ENCODE results near the gene YIF1B. TPM values are rescaled to one million over a fixed set of nuclear protein-coding genes. Genes with fewer than 3 reads are reported as not detected.
"Not testable (repeated sequence)": the region's sequence is repeated elsewhere in the genome, so short reads cannot be mapped to it uniquely, and the experiment has no call there.

The YIF1B gene
- total RNA-seq, 1 donor from 2014 or later = 93.3 TPM

DNA sequence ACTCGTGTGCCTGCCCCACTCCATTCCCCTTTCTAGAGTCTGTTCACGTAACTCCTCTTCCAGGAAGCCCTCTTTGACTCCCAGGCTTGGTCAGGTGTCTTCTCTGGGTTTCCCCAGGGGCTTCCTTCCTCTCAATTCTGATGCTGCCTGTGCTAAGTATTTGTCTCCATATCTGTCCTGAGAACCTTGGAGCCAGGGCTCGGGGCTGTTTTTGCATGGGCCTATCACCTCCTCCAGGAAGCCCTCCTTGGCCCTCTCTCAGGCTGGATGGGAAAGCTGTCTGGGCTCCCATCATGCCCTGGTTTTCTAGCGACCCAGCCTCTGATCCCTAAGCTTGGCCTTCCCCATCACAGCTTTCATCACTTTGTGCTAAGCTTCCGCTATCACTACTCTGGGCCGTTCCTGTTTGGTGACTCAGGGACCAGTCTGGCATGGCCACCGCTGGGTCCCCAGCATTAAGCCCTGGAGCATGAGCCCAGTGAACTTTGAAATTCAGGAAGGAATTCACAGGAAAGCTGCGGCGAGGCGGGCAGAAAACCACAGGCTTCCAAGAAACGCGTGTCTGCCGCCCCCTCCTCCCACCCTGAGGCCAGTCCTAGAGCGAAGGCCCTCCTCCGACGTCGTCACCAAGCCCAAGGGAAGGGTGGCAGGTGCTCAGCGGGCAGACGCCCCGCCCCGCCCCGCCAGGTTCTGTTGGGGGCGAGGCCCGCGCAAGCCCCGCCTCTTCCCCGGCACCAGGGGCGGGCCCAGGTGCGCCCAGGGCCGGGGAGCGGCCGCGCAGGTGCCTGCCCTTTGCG lies 51.9 kb downstream of the YIF1B start:
- Mint-ChIP-seq H3K4me1 (ENCODE audit: low read depth) (peaks cover 41% of the 10 kb centered on the region), H3K27ac (ENCODE audit: unreplicated experiment) (peak overlapping the region; percentile 86), H3K9me3 (ENCODE audit: low read depth) (no peaks in the 10 kb centered on the region), H3K36me3 (ENCODE audit: low read depth) (no peaks in the 10 kb centered on the region), H3K27me3 (ENCODE audit: low read depth) (no peaks in the 10 kb centered on the region), H3K4me3 (ENCODE audit: unreplicated experiment) (peak overlapping the region; percentile 66)
- no peak for DNase-seq (ENCODE audit: low spot score)
- TF ChIP-seq, protein P1, sequence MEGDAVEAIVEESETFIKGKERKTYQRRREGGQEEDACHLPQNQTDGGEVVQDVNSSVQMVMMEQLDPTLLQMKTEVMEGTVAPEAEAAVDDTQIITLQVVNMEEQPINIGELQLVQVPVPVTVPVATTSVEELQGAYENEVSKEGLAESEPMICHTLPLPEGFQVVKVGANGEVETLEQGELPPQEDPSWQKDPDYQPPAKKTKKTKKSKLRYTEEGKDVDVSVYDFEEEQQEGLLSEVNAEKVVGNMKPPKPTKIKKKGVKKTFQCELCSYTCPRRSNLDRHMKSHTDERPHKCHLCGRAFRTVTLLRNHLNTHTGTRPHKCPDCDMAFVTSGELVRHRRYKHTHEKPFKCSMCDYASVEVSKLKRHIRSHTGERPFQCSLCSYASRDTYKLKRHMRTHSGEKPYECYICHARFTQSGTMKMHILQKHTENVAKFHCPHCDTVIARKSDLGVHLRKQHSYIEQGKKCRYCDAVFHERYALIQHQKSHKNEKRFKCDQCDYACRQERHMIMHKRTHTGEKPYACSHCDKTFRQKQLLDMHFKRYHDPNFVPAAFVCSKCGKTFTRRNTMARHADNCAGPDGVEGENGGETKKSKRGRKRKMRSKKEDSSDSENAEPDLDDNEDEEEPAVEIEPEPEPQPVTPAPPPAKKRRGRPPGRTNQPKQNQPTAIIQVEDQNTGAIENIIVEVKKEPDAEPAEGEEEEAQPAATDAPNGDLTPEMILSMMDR (IDR thresholded peaks at IDR 0.05) = no peak

DNA sequence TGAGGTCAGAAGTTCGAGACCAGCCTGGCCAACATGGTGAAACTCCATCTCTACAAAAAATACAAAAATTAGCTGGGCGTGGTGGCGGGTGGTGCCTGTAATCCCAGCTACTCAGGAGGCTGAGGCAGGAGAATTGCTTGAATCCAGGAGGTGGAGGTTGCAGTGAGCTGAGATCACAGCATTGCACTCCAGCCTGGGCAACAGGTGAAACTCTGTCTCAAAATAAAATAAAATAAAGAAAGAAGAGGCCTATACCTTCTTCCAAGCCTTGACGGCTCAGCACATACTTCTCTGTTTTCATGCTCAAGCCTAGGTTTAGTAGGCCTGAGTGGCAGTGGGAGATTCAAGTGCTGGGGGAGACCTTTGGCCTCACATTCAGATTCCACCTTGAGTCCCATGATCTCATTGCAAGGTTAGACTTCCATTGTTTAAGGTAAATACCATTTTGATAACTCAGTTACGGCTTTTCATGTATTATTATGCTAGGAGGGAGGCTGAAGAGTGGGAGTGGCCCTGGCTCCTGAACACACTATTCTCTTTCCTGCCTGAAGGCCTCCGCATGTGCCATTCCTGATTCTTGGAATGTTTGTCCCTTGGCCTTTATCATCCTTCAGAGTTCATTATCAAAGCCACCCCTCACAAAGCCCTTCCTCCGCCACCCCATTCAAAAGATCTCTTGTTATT lies 53.0 kb downstream of the YIF1B start:
- DNase-seq (ENCODE audit: low spot score) = no peak
- Mint-ChIP-seq H3K27ac (ENCODE audit: unreplicated experiment) (no peak overlapping the region), H3K9me3 (ENCODE audit: low read depth) (no peaks in the 10 kb centered on the region), H3K36me3 (ENCODE audit: low read depth) (no peaks in the 10 kb centered on the region), H3K4me1 (ENCODE audit: low read depth) (peaks cover 40% of the 10 kb centered on the region), H3K27me3 (ENCODE audit: low read depth) (no peaks in the 10 kb centered on the region), H3K4me3 (ENCODE audit: unreplicated experiment) (no peak overlapping the region)
- TF ChIP-seq, protein P1 (IDR thresholded peaks at IDR 0.05) = no peak

DNA sequence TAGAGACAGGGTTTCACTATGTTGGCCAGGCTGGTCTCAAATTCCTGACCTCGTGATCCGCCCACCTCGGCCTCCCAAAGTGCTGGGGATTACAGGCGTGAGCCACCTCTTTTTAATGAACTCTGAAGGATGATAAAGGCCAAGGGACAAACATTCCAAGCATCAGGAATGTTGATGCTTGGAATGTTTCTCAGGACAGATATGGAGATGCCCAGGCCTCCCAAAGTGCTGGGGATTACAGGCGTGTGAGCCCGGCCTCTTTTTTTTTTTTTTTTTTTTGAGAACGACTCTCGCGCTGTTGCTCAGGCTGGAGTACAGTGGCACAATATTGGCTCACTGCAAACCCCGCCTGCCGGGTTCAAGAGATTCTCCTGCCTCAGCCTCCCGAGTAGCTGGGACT lies 53.8 kb downstream of the YIF1B start:
- H3K36me3 Mint-ChIP-seq (ENCODE audit: low read depth); H3K4me3 Mint-ChIP-seq (ENCODE audit: unreplicated experiment); H3K27me3 Mint-ChIP-seq (ENCODE audit: low read depth); H3K27ac Mint-ChIP-seq (ENCODE audit: unreplicated experiment); H3K9me3 Mint-ChIP-seq (ENCODE audit: low read depth); DNase-seq (ENCODE audit: low spot score): not testable (repeated sequence)
- H3K4me1 Mint-ChIP-seq (ENCODE audit: low read depth) = peaks cover 34% of the 10 kb centered on the region

DNA sequence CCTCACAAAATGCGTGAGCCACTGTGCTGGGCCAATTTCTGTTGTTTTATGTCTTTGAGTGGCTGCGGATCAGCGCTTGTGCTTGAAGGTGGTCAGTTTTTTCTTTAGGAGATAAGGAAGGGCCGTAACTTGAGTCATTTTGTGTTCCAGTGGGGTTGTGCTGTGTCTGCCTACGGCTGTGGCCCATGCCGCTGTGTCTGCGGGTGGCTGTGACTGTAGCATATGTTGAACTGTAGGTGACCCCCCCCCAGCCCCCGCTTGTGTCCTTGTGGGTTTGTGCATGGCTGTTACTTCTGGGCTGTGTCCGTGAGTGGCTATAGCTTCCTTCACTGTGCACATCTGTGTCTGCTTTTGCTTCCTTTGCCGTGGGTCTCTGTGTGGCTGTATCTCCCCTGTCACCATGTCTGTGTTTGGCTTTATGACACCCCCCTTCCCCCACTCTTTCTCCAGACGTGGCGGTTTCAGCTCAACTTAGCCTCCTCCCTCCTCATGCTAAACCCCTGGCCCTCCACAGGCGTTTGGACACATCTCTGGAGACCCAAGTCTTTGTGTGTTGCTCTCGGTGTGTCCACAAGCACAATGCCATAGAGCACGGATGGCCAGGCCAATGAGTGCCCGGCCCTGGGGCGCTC lies 60.2 kb downstream of the YIF1B start:
- no peaks in the 10 kb centered on the region for H3K27me3 Mint-ChIP-seq (ENCODE audit: low read depth)
- peak overlapping the region; percentile 93 for H3K27ac Mint-ChIP-seq (ENCODE audit: unreplicated experiment)
- H3K9me3 Mint-ChIP-seq (ENCODE audit: low read depth) = no peaks in the 10 kb centered on the region
- H3K4me3 Mint-ChIP-seq (ENCODE audit: unreplicated experiment) = peak overlapping the region; percentile 94
- peaks cover 7% of the 10 kb centered on the region for H3K36me3 Mint-ChIP-seq (ENCODE audit: low read depth)
- TF ChIP-seq, protein P1 (IDR thresholded peaks at IDR 0.05) = no peak
- DNase-seq (ENCODE audit: low spot score) = no peak
- peaks cover 61% of the 10 kb centered on the region for H3K4me1 Mint-ChIP-seq (ENCODE audit: low read depth)

DNA sequence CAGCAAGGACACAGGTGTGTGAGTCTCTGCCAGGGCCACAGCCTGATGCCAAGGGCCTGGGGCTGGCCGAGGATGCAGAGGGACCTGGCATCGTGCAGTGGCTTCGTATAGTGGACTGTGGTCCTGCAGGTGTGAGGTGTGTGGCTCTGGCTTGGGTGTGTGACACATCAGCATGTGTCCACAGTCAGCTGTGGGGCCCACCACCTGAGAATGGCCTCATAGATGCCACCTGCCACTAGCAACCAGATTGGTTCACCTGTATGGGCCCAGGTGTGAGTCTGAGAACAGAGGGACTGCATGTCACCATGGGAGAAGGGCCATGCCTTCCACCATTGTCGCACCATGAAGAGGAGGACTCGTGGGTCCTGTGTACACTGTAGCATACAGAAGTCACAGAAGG lies 62.0 kb downstream of the YIF1B start:
- no peaks in the 10 kb centered on the region for H3K9me3 Mint-ChIP-seq (ENCODE audit: low read depth)
- H3K4me3 Mint-ChIP-seq (ENCODE audit: unreplicated experiment) = peak overlapping the region; percentile 64
- no peaks in the 10 kb centered on the region for H3K27me3 Mint-ChIP-seq (ENCODE audit: low read depth)
- H3K36me3 Mint-ChIP-seq (ENCODE audit: low read depth) = peaks cover 7% of the 10 kb centered on the region
- TF ChIP-seq, protein P1 (IDR thresholded peaks at IDR 0.05) = no peak
- peaks cover 68% of the 10 kb centered on the region for H3K4me1 Mint-ChIP-seq (ENCODE audit: low read depth)
- no peak for DNase-seq (ENCODE audit: low spot score)
- peak overlapping the region; percentile 95 for H3K27ac Mint-ChIP-seq (ENCODE audit: unreplicated experiment)

Other genes starting within 250 kb of the YIF1B start
- 2.1 to 4.8 TPM (median 2.4 TPM) in 3 replicates for gene DPF1, start 91.7 kb downstream of the YIF1B start, total RNA-seq
- 132 to 297 TPM (median 295 TPM) in 3 replicates for gene PPP1R14A, start 59.6 kb downstream of the YIF1B start, total RNA-seq
- gene SPINT2, start 51.4 kb downstream of the YIF1B start, total RNA-seq = 21.3 to 28.0 TPM (median 26.4 TPM) in 3 replicates
- 2.0 to 5.2 TPM (median 2.0 TPM) in 3 replicates for gene C19orf33, start 11.7 kb downstream of the YIF1B start, total RNA-seq
- 22.0 to 30.9 TPM (median 29.2 TPM) in 3 replicates for gene KCNK6, start 3.9 kb upstream of the YIF1B start, total RNA-seq
- 3.9 to 7.6 TPM (median 5.3 TPM) in 3 replicates for gene CATSPERG, start 19.9 kb upstream of the YIF1B start, total RNA-seq
- gene PSMD8, start 58.6 kb upstream of the YIF1B start, total RNA-seq = 181 to 197 TPM (median 197 TPM) in 3 replicates
- gene GGN, start 72.1 kb upstream of the YIF1B start, total RNA-seq = 0.80 to 1.8 TPM (median 1.5 TPM) in 3 replicates
- gene SPRED3, start 72.8 kb upstream of the YIF1B start, total RNA-seq = 3.2 to 4.6 TPM (median 4.6 TPM) in 3 replicates
- gene FAM98C, start 87.1 kb upstream of the YIF1B start, total RNA-seq = 15.5 to 16.5 TPM (median 16.0 TPM) in 3 replicates
- not detected in 3 replicates for gene RASGRP4, start 110.3 kb upstream of the YIF1B start, total RNA-seq
- gene RYR1, start 117.7 kb upstream of the YIF1B start, total RNA-seq = 0.02 to 0.32 TPM (median 0.26 TPM) in 3 replicates